HG03095 (cell line): ENCODE results near the gene ADORA2A.

Source experiments
- ATAC-seq: cut with Tn5 transposase; IDR thresholded peaks from one replicate; pipeline ENCODE4 v1.9.1; 2021; ENCODE audit warnings: moderate library complexity; ENCODE audit not compliant: unreplicated experiment

The ADORA2A gene

DNA sequence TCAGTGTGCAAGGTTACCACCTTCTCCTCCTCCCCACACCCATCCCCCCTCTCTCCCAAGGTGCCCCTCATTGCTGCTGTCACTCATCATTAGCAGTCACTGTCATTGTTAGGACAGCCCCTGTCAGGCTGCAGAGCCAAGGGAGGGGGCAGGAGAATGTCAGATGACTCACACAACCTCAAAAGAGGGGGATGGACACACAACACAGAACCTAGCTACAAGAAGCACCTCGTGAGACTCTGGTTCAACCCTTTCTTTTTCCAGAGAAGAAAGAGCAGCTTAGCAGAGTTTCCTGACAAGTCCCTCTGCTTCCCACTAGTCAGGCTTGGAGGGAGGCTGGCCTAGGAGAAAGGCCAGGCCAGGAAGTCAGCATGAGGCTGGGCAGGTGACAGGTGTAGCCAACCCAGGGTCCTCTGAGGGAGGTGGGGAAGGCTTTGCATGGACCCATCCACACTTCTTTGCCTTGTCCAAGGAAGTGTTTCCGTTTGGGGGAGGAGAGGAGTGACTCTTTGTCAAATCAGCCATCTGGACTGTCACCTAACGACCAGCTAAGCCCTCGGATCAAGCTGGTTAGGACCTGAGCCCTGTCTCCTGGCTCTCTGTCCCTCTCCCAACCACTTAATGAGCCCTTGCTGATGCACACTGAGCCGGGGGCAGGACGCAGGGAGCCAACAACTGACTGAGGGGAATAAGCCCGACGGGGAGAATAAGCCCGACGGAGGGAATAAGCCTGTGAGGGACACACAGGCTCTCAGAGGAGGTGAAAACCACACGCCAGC, 18.3 kb downstream of the ADORA2A start:
- ATAC-seq = no peak

DNA sequence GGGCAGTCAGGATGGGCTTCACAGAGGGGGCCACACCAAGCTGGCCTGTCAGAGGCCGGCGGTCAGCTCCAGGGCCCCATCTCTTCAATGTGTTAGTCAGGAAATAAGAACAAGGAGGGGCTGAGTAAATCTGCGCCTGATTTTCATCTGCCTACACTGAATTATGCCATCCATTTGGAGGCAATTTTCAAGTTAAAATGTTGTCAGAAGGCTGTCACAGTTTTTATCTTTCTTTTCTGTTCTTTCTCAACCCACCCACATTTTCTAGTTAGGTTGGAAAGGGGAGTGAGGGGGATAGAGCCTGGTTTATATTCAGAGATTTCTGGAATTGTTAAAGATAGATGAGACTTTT, 18.8 kb downstream of the ADORA2A start:
- ATAC-seq = no peak

- ATAC-seq = no peak
Observed at GRCh38 chr22:24450610-24451009, 23.2 kb downstream of the ADORA2A start.

GRCh38 chr22:24451162-24451561, 23.8 kb downstream of the ADORA2A start:
- no peak for ATAC-seq

DNA sequence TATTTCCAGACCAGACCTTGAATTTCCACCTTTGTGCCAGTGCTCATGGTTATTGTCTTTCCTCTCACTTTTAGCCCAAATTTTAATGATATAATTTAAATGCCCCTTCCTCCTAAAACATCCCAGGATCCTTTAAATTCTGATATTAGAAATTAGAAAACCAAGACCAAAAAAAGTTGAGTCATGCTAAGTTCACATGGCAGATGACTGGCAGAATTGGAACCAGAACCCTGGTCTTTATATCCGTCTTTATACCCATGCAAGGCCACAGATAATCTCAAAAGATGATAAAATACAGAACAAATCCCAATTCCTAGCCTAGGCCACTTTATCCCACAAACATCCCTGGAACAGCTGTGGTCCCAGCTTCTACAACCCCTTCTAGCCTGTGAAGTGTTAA, 26.5 kb downstream of the ADORA2A start:
- ATAC-seq = no peak

DNA sequence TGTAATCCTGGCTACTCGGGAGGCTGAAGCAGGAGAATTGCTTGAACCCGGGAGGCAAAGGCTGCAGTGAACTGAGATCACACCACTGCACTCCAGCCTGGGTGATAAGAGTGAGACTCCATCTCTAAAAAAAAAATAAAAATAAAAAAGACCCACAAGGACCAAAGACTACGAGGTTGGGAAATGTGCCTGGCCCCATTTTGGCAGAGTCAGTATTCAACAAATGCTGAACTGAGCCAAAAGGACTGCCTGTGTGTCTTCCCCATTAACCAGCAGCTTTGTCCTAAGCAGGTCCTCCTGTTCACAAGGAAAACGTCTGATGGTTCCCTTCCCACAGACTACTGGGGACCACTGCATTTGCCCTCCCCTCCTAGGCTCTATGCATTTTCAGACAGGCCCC, 27.6 kb downstream of the ADORA2A start:
- ATAC-seq = no peak

DNA sequence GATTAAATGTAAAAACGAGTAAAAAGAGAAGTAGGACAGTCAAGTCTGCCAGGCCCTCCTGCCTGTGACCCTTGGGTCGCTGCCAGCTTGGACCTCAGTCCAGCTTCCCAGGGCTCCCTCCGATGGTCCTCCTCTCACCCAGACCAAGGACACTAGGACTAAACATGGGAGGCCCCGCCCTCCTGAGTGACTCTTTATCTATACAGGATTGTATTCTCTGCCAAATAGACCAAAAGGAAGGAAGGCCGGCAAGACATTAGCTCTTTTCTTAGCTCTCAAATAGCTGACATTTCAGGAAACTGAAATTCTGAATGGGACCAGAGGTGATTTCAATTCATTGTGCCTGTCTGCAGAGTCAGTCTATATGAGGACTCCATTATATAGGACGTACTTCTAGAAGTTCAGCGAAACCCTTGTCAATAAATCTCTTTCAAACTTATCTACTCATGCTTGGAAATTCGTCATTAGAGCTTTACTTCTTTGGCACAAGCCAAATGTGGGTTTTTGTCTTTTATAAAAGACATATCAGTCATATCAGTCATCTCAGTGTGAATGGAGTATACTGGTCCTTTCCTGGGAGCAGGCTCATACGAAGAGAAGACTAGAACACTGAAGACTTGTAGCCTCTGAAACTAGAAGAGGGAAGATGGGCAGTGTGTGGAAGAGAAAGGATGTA, 28.5 kb downstream of the ADORA2A start:
- no peak for ATAC-seq

GRCh38 chr22:24457894-24458420, 30.6 kb downstream of the ADORA2A start:
- ATAC-seq = no peak

DNA sequence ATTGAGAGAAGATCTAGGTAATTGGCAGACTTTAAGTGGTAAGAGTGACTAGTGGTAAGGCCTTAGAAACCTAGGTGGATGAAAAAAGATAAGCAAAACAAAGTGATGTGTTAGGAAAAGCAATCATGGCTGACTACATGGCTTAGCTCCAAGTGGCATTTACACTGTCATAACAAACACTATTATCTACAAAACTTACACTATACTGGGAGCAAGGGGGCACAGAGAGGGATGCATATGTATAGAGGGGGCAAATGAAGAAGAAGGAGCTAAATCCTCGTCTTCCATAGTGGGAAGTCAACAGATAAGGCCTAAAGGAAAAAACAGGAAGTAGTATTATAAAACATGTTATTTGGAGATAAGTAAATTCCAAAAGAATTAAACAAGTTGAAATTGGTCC, 32.5 kb downstream of the ADORA2A start:
- ATAC-seq = no peak

DNA sequence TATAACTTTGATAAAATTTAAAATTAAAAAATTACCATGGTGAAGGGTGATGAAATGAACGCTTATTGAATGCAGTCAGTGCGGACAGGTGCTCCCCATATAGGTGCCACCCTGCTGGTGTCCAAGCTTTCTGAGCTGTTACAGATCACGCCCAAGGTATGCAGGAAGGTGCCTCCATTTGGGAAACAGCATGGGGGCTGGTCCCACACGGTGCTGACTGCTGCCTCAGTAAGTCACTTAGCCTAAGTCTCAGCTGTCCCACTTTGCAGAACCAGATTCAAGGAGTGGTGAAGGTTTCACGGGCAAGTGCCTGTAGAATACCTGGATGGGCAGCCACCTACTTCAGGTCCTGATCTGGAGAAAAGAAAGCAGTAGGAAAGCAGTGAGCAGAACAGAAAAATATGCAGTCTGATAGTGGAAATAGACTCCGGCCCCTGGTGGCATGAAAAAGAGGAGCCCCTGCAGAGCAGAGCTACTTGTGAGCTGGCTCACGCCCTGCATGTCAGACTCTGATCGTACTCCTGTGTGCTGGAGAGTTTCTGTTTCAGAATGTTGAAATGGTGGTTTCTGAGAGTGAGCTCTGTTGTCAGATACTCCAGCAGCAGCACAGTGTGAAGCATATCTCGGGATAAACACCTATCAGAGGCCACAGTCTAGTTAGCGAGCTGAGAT, 33.2 kb downstream of the ADORA2A start:
- ATAC-seq = no peak

- ATAC-seq = no peak
Observed at GRCh38 chr22:24463071-24463760, 35.8 kb downstream of the ADORA2A start.

- ATAC-seq = no peak
Observed at GRCh38 chr22:24465566-24465965, 38.2 kb downstream of the ADORA2A start.

DNA sequence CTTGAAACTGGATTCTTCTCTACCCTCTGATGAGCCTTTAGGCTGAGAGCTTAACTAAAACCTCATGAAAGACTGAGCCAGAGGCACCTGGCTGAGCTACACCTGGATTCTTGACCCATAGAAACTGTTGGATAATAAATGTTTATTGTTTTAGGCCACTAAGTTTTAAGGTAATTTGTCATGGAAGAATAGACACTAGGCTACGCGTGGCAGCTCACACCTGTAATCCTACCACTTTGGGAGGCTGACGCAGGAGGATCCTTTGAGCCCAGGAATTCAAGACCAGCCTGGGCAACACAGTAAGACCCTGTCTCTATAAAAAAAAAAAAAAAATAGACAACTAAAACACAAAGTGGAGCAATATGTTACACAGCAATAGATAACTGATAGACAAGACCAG, 38.6 kb downstream of the ADORA2A start:
- ATAC-seq = no peak

DNA sequence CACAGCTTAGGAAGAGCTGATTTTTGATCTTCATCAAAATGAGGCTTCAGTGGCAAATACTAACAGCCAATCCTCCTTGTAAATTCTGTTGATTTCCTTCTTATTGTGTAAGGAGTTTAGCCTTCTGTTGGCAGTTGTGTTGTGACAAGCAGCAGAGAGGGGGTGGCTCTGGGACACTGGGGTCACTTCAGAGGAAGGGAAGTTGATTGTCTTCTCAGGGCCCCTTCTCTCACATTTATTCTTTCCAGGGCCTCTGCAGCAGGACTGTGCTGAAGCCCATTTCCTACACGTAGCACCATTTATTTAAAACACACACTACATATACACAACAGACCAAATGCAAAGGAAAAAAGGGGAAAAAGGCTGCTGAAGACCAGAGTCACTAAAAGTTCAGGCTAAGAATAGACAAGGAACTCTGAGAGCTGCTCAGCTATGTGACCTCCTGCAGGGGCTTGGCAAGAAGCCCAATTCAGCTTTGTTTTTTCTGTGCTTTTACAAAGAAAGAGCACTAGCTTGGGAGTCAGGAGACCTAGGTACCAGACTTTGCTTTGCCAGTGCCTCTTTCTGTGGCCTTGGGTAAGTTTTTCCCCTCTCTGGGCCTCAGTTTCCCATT, 39.4 kb downstream of the ADORA2A start:
- ATAC-seq = no peak

DNA sequence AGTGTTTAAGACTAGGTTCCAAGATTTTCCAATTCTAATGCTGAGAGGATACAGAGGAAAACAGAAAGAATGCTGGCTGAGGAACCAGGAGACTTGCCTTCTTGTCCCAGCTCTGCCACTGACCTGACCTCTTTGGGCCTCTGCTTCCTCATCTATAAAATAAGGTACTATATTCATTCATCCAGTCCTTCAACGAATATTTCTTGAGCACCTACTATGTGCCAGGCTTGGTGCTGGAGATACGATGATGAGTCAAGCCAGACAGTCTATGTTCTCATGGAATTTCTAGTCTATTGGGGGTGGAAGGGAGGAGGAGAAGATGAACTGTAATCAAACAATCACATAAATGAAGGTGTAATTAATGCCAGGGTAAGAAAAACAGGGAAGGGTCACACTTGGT, 39.9 kb downstream of the ADORA2A start:
- ATAC-seq = no peak

- no peak for ATAC-seq
Observed at GRCh38 chr22:24471570-24471969, 44.2 kb downstream of the ADORA2A start.

GRCh38 chr22:24473284-24473683, 45.9 kb downstream of the ADORA2A start:
- ATAC-seq = no peak

GRCh38 chr22:24474221-24474620, 46.8 kb downstream of the ADORA2A start:
- ATAC-seq = no peak

- no peak for ATAC-seq
Observed at GRCh38 chr22:24474649-24475255, 47.4 kb downstream of the ADORA2A start.

DNA sequence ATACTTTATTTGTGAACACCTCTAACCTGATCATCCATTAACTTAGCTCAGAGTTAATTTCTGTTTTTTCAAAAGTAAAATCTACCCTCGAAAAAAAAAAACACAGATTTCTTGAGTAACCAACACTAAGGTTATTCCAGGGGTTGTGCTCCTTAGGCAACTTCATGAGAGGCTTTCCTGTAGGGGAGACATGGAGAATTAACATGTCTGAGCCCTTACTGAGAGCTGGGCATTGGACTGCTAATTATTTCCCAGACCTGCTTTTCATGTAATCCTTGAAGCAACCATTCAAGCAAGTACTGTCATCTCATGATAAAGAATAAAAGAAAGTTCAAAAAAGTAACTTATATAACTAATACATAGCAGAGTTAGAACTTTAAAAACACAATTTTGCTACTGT, 54.2 kb downstream of the ADORA2A start:
- no peak for ATAC-seq
